ENCODE data around the gene ANKRD30B.
"Not testable (repeated sequence)": the region's sequence is repeated elsewhere in the genome, so short reads cannot be mapped to it uniquely, and the experiment has no call there.

ANKRD30B gene

GRCh38 chr18:14855634-14856033 lies 107.7 kb downstream of the ANKRD30B start:
- H3K36me3 ChIP-seq (ENCODE audit: insufficient read depth, low read length); H2AFZ ChIP-seq (ENCODE audit: low read depth, low read length); H3K9ac ChIP-seq (ENCODE audit: low read depth, low read length); H3K4me3 ChIP-seq (ENCODE audit: low read depth in 1 of 2, low read length in 2 of 2); DNase-seq; H3K9me3 ChIP-seq (ENCODE audit: insufficient read depth, low read length, severe bottlenecking); ATAC-seq (ENCODE audit: insufficient read depth, low read depth); H3K4me2 ChIP-seq (ENCODE audit: insufficient read depth, low read length); H3K27ac ChIP-seq (ENCODE audit: low read length); H3K79me2 ChIP-seq (ENCODE audit: insufficient read depth, low read length); H3K27me3 ChIP-seq (ENCODE audit: insufficient read depth, low read length, poor library complexity); H4K20me1 ChIP-seq (ENCODE audit: insufficient read depth, low read length); H3K4me1 ChIP-seq (ENCODE audit: insufficient read depth, low read length): not testable (repeated sequence)

GRCh38 chr18:14856256-14856655 lies 108.3 kb downstream of the ANKRD30B start:
- not testable (repeated sequence) for H3K27ac ChIP-seq (ENCODE audit: low read length); H3K36me3 ChIP-seq (ENCODE audit: insufficient read depth, low read length); H3K4me2 ChIP-seq (ENCODE audit: insufficient read depth, low read length); H3K4me3 ChIP-seq (ENCODE audit: low read depth in 1 of 2, low read length in 2 of 2); ATAC-seq (ENCODE audit: insufficient read depth, low read depth); H3K4me1 ChIP-seq (ENCODE audit: insufficient read depth, low read length); H3K79me2 ChIP-seq (ENCODE audit: insufficient read depth, low read length); H3K27me3 ChIP-seq (ENCODE audit: insufficient read depth, low read length, poor library complexity); H2AFZ ChIP-seq (ENCODE audit: low read depth, low read length); H4K20me1 ChIP-seq (ENCODE audit: insufficient read depth, low read length); H3K9me3 ChIP-seq (ENCODE audit: insufficient read depth, low read length, severe bottlenecking); H3K9ac ChIP-seq (ENCODE audit: low read depth, low read length); DNase-seq

- not testable (repeated sequence) for H3K9me3 ChIP-seq (ENCODE audit: insufficient read depth, low read length, severe bottlenecking); H3K79me2 ChIP-seq (ENCODE audit: insufficient read depth, low read length); H3K4me1 ChIP-seq (ENCODE audit: insufficient read depth, low read length); H3K27me3 ChIP-seq (ENCODE audit: insufficient read depth, low read length, poor library complexity); H3K36me3 ChIP-seq (ENCODE audit: insufficient read depth, low read length); DNase-seq; ATAC-seq (ENCODE audit: insufficient read depth, low read depth); H3K9ac ChIP-seq (ENCODE audit: low read depth, low read length); H3K27ac ChIP-seq (ENCODE audit: low read length); H3K4me2 ChIP-seq (ENCODE audit: insufficient read depth, low read length); H4K20me1 ChIP-seq (ENCODE audit: insufficient read depth, low read length); H3K4me3 ChIP-seq (ENCODE audit: low read depth in 1 of 2, low read length in 2 of 2); H2AFZ ChIP-seq (ENCODE audit: low read depth, low read length)
Measured at GRCh38 chr18:14858514-14858913, 110.5 kb downstream of the ANKRD30B start.

GRCh38 chr18:14859995-14860394 lies 112.0 kb downstream of the ANKRD30B start:
- H3K27me3 ChIP-seq (ENCODE audit: insufficient read depth, low read length, poor library complexity); H3K4me3 ChIP-seq (ENCODE audit: low read depth in 1 of 2, low read length in 2 of 2); H4K20me1 ChIP-seq (ENCODE audit: insufficient read depth, low read length); H3K27ac ChIP-seq (ENCODE audit: low read length); ATAC-seq (ENCODE audit: insufficient read depth, low read depth); H3K4me1 ChIP-seq (ENCODE audit: insufficient read depth, low read length); H2AFZ ChIP-seq (ENCODE audit: low read depth, low read length); H3K9me3 ChIP-seq (ENCODE audit: insufficient read depth, low read length, severe bottlenecking); H3K4me2 ChIP-seq (ENCODE audit: insufficient read depth, low read length); H3K36me3 ChIP-seq (ENCODE audit: insufficient read depth, low read length); H3K79me2 ChIP-seq (ENCODE audit: insufficient read depth, low read length); H3K9ac ChIP-seq (ENCODE audit: low read depth, low read length); DNase-seq: not testable (repeated sequence)

- not testable (repeated sequence) for H3K9me3 ChIP-seq (ENCODE audit: insufficient read depth, low read length, severe bottlenecking); H3K4me2 ChIP-seq (ENCODE audit: insufficient read depth, low read length); H3K27me3 ChIP-seq (ENCODE audit: insufficient read depth, low read length, poor library complexity); H3K4me3 ChIP-seq (ENCODE audit: low read depth in 1 of 2, low read length in 2 of 2); H3K9ac ChIP-seq (ENCODE audit: low read depth, low read length); H3K36me3 ChIP-seq (ENCODE audit: insufficient read depth, low read length); H4K20me1 ChIP-seq (ENCODE audit: insufficient read depth, low read length); H3K4me1 ChIP-seq (ENCODE audit: insufficient read depth, low read length); DNase-seq; ATAC-seq (ENCODE audit: insufficient read depth, low read depth); H3K27ac ChIP-seq (ENCODE audit: low read length); H2AFZ ChIP-seq (ENCODE audit: low read depth, low read length); H3K79me2 ChIP-seq (ENCODE audit: insufficient read depth, low read length)
Measured at GRCh38 chr18:14866426-14866825, 118.5 kb downstream of the ANKRD30B start.

- H3K4me1 ChIP-seq (ENCODE audit: insufficient read depth, low read length); H3K27ac ChIP-seq (ENCODE audit: low read length); ATAC-seq (ENCODE audit: insufficient read depth, low read depth); H3K27me3 ChIP-seq (ENCODE audit: insufficient read depth, low read length, poor library complexity); H3K79me2 ChIP-seq (ENCODE audit: insufficient read depth, low read length); H3K4me2 ChIP-seq (ENCODE audit: insufficient read depth, low read length); H3K36me3 ChIP-seq (ENCODE audit: insufficient read depth, low read length); H2AFZ ChIP-seq (ENCODE audit: low read depth, low read length); H3K9me3 ChIP-seq (ENCODE audit: insufficient read depth, low read length, severe bottlenecking); DNase-seq; H3K9ac ChIP-seq (ENCODE audit: low read depth, low read length); H3K4me3 ChIP-seq (ENCODE audit: low read depth in 1 of 2, low read length in 2 of 2); H4K20me1 ChIP-seq (ENCODE audit: insufficient read depth, low read length): not testable (repeated sequence)
Measured at GRCh38 chr18:14867988-14868387, 120.0 kb downstream of the ANKRD30B start.
